Breast epithelium (tissue), 3 donors: ENCODE results near the gene PTPN14.

Experiments
- POLR2A ChIP-seq: fragments of 450-650 bp; IDR thresholded peaks from one replicate; pipeline ENCODE4 v1.6.1; 2016; ENCODE audit warnings: antibody characterized with exemption, mild to moderate bottlenecking, moderate library complexity
- TF ChIP-seq, protein P1 (sequence below), 3 donors: fragments of 450-650 bp; IDR thresholded peaks; one replicate each; pipeline ENCODE4 v1.5.1; 2016 to 2017; ENCODE audit warnings: antibody characterized with exemption in 3 of 3, mild to moderate bottlenecking in 3 of 3, moderate library complexity in 3 of 3

DNA sequence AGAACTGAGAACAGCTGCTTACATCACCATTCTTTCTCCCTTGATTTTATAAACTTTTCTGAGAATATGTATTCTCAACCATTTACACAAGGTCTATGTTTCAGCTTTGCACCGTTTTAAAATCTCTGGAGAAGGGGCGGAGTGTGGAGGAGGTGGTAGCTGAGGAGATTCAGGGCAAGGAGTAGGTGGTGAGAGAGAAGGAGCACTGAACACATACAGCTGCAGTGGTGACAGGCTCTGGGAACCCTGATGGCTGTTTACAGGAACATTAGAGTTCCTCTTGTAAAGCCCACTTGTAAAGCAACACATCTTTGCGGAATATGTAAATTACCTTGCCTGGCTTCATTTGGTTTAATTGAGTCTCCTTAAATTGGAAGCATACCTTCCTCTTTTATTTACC lies 180.8 kb downstream of the PTPN14 start:
- TF ChIP-seq POLR2A, result no peak
- TF ChIP-seq, protein P1, sequence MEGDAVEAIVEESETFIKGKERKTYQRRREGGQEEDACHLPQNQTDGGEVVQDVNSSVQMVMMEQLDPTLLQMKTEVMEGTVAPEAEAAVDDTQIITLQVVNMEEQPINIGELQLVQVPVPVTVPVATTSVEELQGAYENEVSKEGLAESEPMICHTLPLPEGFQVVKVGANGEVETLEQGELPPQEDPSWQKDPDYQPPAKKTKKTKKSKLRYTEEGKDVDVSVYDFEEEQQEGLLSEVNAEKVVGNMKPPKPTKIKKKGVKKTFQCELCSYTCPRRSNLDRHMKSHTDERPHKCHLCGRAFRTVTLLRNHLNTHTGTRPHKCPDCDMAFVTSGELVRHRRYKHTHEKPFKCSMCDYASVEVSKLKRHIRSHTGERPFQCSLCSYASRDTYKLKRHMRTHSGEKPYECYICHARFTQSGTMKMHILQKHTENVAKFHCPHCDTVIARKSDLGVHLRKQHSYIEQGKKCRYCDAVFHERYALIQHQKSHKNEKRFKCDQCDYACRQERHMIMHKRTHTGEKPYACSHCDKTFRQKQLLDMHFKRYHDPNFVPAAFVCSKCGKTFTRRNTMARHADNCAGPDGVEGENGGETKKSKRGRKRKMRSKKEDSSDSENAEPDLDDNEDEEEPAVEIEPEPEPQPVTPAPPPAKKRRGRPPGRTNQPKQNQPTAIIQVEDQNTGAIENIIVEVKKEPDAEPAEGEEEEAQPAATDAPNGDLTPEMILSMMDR (IDR thresholded peaks at IDR 0.05), result no peak
